LNCAP (cell line): ENCODE data around the gene SLC43A3.

ENCODE experiments used
- TF ChIP-seq, protein P1 (sequence below): fragments of 450-650 bp; IDR thresholded peaks from 2 replicates; pipeline ENCODE4 v1.5.1; 2017; ENCODE audit warnings: mild to moderate bottlenecking

The SLC43A3 gene

DNA sequence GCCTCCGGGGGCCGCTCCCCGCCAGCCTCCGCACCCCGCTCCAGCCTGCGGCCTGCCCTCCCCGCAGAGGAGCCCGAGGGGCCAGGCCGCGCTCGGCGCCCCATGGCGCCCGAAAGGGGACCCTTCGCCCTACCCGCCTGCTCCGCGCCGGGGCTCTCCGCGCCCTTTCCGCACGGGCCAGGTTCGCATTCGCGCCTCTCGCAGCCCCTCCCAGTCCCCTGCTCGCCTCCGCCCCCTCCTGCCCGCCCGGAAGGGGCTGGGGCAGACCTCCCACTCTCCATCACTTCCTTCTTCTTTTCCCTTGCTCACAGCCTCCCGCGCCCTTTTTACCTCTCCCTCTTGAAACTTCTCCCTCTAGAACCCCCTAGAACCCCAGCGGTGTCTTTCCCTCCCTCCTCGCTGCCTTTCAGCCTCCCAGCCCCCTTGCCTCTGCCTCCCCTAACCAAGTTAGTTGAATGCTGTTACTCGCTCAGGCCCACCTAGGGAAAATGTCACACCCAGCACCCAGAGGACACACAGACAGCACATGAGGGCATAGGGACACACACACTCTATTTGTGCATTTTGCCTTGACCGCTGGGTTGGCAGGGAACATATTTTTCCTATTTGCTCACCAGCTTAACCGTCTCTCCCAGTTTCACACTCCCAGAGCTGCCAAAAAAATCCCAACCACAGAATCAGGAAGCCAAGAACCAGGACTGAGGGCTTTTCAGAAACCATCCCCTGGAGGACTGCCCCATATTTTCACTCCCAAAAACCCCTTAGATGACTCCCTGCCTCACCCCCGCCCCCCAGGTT lies at the start of gene SLC43A3:
Gene SLC43A3 (minus strand): TSS at position 193 of the 798 bp plus-strand sequence. CDS start 949 bp downstream, outside the sequence.
- TF ChIP-seq, protein P1, sequence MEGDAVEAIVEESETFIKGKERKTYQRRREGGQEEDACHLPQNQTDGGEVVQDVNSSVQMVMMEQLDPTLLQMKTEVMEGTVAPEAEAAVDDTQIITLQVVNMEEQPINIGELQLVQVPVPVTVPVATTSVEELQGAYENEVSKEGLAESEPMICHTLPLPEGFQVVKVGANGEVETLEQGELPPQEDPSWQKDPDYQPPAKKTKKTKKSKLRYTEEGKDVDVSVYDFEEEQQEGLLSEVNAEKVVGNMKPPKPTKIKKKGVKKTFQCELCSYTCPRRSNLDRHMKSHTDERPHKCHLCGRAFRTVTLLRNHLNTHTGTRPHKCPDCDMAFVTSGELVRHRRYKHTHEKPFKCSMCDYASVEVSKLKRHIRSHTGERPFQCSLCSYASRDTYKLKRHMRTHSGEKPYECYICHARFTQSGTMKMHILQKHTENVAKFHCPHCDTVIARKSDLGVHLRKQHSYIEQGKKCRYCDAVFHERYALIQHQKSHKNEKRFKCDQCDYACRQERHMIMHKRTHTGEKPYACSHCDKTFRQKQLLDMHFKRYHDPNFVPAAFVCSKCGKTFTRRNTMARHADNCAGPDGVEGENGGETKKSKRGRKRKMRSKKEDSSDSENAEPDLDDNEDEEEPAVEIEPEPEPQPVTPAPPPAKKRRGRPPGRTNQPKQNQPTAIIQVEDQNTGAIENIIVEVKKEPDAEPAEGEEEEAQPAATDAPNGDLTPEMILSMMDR: no peak

DNA sequence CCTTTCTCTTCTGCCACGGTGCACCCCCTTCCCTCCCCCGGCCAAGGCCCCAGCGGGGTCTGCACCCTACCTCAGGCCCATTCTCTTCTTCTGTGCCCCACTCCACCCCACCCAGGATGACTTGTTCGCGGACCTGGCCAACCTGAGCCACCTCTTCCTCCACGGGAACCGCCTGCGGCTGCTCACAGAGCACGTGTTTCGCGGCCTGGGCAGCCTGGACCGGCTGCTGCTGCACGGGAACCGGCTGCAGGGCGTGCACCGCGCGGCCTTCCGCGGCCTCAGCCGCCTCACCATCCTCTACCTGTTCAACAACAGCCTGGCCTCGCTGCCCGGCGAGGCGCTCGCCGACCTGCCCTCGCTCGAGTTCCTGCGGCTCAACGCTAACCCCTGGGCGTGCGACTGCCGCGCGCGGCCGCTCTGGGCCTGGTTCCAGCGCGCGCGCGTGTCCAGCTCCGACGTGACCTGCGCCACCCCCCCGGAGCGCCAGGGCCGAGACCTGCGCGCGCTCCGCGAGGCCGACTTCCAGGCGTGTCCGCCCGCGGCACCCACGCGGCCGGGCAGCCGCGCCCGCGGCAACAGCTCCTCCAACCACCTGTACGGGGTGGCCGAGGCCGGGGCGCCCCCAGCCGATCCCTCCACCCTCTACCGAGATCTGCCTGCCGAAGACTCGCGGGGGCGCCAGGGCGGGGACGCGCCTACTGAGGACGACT lies 49.3 kb upstream of the SLC43A3 start:
- TF ChIP-seq, protein P1: no peak

DNA sequence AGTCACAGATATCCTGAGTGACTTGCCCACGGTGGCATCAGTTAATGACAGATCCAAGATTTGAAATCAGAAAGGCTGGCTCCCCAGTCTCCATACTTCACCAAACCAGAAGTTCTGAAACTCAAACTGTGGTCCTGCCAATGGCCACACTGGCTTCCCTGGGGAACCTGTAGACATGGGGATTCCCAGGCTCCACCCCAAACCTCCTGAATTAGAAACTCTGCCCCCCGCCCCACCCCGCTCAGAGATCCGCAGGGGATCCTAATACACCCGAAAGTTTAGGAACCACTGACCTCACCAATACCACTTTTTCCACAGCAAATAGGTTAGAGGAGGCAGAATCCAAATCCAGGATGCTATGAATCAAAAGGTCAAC lies 48.7 kb upstream of the SLC43A3 start:
- TF ChIP-seq, protein P1: no peak

DNA sequence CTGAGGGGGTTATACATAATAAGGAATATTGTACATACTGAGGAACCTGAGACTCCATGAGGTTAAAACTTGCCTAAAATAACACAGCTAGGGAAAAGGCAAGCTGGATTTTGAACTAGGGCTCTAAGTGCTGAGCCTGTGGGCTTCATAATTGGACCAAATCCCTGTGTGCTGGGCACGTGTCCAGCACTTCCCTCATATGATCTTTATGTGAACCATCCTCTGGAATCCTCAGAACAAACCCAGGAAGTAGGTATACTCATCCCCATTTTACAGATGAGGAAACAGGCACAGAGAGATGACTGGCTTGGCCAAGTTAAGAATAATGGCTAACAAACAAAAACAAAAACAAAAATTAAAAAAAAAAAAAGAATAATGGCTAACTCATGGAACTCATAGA lies 48.3 kb upstream of the SLC43A3 start:
- TF ChIP-seq, protein P1: no peak

DNA sequence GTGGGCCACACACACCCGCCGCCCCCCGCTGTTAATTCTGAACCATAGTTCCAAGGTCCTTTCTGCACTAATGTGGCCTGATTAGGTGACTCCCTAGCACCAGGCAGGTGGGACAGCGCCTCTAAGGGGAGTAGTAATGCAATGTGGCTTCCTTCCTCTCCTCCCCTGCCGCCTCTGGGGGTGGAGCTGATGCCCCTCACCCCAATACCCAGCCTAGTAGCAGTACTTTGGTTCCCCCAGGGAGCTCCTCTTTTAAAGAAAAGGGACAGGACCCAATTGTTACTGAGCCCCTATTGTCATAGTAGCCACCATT lies 47.8 kb upstream of the SLC43A3 start:
- TF ChIP-seq, protein P1: no peak

DNA sequence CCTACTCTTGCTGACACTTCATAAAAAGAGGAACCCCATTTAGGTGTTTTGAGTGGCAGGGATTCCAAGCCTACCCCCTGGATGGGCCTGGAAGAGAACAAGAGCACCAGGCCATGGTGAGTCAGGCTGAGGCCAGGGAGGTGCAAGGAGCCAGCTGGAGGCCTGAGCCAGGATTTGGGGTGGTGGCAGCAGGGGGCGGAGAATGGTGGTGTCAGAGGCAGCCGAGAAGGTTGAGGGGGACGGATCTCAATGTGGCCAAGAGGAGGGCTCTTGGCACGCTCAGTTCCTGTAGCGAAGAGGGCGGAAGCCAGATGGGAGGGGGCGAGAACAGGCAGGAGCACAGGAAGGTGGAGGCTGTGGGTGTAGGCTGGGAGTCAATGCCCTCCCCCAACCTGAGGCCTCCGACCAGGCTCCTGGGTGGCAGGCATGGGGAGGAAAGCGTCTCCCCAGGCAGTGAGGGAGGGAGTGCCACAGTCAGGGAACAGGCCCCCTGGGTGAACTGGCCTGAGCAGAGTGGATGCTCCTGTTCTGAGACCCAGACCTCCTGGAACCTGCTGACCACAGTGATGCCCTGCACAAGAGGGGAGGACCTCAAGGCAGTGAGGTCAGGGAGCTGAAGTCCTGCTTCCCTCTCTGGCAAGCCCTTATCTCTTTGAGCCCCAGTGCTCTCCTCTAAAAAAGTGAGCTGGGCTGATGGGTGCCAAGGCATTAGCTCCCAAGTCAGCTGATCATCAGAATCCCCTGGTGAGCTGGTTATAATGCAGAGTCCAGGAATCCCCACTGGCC lies 47.3 kb upstream of the SLC43A3 start:
- TF ChIP-seq, protein P1: no peak

DNA sequence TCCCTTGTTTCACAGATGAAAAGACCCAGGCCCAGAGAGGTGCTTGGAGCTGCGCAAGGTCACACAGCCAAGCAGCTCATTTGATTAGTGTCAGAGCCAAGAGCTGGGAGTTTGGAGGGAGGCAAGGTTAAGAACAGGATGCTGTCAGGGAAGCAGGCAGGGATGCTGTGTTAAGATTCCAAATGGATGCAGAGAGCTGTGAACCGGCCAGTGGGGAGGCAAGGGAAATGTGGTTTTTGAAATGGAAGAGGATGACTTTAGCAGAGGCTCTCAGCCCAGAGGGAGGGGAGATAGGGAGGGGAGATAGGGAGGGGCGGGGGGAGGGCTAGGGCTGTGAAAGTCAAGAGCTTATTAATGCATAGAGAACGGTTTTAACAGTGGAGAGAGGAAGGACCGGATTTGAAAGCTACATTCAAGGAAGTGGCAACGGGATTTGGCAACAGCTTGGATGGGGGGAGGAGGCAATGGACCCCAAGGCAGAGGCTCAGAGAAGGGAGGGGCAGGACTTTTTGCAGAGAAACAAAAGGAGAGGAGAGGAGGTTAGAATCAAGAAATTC lies 46.4 kb upstream of the SLC43A3 start:
- TF ChIP-seq, protein P1: no peak
